ENCODE data around the gene SRSF7.
"Not testable (repeated sequence)": the region's sequence is repeated elsewhere in the genome, so short reads cannot be mapped to it uniquely, and the experiment has no call there.

SRSF7 gene

GRCh38 chr2:38731090-38731489 is 20.1 kb downstream of the SRSF7 start:
- DNase-seq: no peak

DNA sequence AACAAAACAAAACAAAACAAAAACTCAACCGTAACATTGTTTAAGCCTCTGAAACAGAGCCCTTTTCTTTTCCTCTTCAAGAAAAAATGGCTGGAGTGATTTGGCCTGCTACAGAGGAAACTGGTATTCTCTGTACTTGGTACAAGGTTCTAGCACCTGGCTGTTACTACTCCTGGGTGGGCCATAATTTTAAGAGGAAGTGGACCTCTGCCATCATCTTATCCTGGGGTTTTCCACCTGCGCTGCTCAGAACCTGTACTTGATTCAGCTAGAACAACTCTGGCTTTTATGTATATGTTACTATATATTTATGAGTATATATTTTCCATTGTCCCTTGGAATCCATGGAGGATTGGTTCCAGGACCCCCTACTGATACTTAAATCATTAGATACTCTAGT is 22.5 kb downstream of the SRSF7 start:
- no peak for DNase-seq

GRCh38 chr2:38727661-38728060 is 23.5 kb downstream of the SRSF7 start:
- no peak for DNase-seq

DNA sequence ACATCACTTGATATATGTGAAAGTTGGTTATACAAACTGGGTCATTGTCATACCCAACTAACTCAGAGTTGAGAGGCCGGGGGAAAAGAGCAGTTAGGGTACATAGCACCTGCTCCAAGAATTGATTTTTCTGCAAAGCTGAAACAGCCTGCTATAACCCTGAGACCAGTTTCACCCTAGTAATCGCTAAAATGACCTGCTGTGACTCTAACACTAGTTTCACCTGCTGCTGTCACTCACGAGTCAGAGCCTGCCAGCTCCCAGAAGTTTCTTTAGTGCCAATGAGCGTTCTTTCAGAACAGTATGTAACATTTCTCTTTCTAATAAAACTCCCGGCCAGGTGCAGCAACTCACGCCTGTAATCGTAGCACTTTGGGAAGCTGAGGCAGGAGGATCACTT is 28.0 kb downstream of the SRSF7 start:
- no peak for DNase-seq

DNA sequence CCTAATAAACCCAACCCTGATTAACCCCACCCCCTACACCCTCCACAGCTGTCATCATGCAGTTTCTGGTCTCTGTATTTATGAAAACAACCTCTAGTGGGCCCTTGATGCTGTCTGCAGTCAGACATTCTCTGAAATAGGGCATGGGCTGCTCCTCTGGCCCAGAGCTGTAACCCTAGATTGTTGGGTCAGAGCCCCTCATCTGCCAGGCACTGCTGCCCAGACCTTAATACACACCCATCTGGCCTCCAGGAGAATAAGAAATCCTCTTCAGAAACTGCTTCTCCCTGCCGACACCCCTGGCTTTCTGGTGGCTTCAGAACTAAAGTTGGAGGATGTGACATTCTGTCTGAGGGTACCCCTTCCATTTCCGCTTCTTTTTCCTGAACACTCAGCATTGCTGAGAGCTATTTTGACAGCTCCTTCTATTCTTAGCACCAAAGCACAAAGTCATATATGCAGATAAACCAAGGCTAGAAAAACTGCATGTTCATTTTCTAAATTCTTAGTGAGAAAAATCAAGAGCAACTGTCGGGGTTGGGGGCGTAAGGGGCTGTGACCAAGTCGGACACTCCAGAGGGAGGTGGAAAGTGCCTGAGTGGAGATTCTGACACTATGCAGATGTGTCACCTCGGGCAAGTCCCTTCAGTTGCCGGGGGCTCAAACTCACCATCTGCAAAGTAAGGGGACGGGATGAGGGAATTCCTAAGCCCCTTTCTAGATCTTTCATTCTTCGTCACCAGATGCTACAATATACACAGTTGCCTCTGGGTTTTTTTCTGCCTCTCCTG is 28.7 kb downstream of the SRSF7 start:
- no peak for DNase-seq

- DNase-seq: no peak
Observed at GRCh38 chr2:38720613-38721241, 30.4 kb downstream of the SRSF7 start.

- DNase-seq: no peak
Observed at GRCh38 chr2:38719706-38720105, 31.5 kb downstream of the SRSF7 start.

DNA sequence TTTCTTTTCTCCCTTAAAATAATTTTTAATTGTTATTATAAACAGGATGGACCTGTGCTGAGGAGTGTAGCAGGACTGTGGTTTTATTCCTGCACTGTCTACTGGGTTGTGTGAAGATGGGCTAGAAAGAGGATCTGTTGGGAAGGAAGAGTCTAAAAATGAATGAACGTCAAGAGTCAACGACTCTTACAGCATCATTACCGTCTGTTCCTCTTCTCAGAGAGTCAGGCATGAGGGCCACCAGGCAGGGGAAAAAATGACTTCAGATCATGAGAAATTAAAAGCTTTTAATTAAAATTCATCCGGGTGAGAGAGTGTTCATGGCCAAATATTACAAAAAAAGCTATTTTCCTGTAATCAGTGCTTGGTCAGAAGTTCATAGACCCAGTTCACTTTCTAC is 32.6 kb downstream of the SRSF7 start:
- no peak for DNase-seq

DNA sequence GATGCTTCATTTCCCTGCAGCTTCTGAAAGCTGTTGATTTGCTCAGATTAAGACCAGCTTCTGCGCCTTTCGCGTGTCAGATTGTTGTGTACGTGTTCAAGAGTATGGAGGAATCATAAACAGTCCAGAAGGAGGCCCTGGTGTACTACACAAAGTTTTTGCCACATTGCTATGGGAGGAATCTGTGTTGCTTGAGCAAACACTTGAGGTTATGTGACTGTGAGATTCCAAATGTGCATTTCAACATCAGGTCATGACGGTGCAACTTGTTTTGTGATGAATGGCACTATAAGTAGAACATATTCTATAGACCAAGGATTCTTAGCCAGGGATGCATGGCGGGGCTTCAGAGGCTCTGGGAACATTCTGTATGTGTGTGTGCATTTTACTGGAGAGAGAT is 35.0 kb downstream of the SRSF7 start:
- DNase-seq: no peak

- not testable (repeated sequence) for DNase-seq
Observed at GRCh38 chr2:38714941-38715340, 36.2 kb downstream of the SRSF7 start.

GRCh38 chr2:38713338-38713737 is 37.8 kb downstream of the SRSF7 start:
- DNase-seq: no peak

GRCh38 chr2:38712871-38713270 is 38.3 kb downstream of the SRSF7 start:
- no peak for DNase-seq

GRCh38 chr2:38712413-38712812 is 38.7 kb downstream of the SRSF7 start:
- no peak for DNase-seq

DNA sequence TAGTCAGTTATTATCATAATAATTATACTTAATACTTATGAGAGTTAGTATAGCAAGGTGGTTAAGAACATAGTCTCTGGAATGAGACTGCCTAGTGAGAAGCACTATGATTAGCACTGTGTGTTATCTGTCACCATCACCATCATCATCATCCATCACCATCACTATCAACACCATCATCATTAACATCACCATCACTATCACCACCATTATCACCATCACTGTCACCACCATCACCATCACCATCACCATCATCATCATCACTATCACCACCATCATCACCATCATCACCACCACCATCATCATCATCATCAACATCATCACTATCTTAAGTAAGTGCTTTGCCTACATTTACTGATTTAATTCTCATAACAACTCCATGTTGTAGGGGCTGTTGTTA is 39.6 kb downstream of the SRSF7 start:
- no peak for DNase-seq

GRCh38 chr2:38709567-38710194 is 41.5 kb downstream of the SRSF7 start:
- DNase-seq: no peak

DNA sequence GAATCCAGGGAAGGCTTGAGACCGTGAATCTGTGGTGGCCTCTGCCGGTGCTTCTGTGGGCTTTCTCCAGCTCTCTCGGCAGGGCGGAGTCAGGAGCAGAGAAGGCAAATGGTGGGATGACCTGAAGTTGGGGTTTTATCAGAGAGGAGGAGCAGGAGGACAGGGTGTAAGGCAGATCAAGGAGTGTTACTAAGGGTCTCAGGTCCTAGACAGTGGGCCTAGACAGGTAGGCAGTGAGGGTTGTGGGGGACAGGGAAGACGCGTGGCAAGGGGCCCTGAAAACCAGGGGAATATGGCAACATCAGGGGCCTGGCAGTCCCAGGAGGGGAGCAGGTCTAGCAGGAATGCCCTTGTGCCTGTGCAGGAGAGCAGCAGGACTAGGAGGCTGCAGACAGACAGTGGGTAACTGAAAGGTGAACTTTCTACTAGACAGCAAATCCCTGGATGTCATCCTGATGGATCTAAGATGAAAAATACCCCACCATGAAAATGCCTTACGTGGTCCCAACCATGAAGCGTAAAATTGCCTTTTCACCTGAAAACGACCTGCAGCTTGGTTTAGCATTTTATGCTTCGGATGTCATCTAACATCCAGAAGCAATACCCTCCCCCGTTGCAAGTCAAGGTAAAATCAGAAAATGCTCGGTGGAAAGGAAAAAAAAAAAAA is 42.1 kb downstream of the SRSF7 start:
- DNase-seq: no peak

GRCh38 chr2:38708491-38708890 is 42.7 kb downstream of the SRSF7 start:
- DNase-seq: not testable (repeated sequence)

GRCh38 chr2:38706846-38707345 is 44.3 kb downstream of the SRSF7 start:
- no peak for DNase-seq

DNA sequence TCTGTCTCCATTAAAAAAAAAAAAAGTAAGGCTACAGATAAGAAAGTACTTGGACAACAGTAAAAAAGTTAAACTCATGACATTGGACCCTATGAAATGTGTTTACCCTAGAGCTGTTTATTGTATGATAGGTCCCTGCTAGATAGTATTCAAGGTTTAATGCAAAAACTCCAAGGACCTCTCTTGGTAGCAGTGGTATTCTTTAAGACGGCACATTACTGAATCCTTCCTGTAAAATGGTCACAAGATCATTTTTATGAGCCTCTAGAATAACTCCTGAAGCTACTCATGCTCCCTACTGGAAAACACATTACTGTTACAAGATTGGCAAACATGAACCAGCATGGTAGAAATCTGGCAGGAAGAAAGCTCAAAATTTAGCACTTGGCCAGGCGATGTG is 46.5 kb downstream of the SRSF7 start:
- DNase-seq: no peak

DNA sequence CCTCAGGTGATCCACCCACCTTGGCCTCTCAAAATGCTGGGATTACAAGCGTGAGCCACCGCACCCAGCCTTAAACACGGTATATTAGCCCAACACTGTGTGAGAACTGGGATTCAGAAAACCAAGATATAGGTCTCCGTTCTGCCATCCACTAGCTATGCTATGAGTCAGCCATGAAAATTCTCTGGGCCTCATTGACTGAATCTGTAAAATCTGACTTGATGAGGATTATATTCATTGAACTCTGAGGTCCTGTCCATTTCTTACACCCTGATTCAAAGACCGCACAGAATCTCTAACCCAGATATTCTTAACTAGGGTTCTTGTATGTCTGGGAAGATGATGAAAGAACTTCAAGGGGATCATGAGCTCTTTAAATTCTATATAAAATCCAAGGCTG is 47.8 kb downstream of the SRSF7 start:
- not testable (repeated sequence) for DNase-seq

- no peak for DNase-seq
Observed at GRCh38 chr2:38702413-38702812, 48.7 kb downstream of the SRSF7 start.

- DNase-seq: no peak
Observed at GRCh38 chr2:38701542-38701941, 49.6 kb downstream of the SRSF7 start.

DNA sequence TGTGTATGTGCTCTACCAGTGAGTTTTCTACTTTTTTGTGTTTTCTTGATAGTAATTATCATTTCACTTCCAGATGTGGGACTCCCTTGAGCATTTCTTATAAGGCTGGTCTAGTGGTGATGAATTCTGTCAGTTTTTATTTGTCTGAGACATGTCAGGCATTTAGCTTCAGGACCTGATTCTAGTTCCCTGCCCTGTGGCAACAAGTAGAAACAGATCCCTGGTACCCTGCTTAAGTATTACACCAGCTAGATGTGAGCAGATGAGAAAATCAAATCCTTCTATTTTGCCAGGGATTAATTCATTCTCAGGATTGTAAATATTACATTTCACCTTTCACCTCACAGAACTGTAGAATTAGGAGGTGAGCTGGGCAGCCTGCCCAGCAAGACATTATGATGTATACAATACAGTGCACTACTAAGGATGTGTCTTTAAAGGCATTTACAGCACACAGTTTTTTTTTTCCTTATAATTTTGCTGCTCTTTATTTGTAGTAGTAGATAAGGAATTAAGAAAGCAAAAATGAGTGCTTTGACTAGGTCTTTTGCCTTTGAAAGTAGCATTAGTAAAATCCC is 50.2 kb downstream of the SRSF7 start:
- no peak for DNase-seq

All from SHP77 treated with DMSO at 0.1 percent for 48 hours (cell line).